ENCODE results near the gene WDR70. TPM values are rescaled to one million over a fixed set of nuclear protein-coding genes. Genes with fewer than 3 reads are reported as not detected.
"Not testable (repeated sequence)": the region's sequence is repeated elsewhere in the genome, so short reads cannot be mapped to it uniquely, and the experiment has no call there.

Gene WDR70
- total RNA-seq, 2 donors from 2014 or later: 32.7 to 58.5 TPM

DNA sequence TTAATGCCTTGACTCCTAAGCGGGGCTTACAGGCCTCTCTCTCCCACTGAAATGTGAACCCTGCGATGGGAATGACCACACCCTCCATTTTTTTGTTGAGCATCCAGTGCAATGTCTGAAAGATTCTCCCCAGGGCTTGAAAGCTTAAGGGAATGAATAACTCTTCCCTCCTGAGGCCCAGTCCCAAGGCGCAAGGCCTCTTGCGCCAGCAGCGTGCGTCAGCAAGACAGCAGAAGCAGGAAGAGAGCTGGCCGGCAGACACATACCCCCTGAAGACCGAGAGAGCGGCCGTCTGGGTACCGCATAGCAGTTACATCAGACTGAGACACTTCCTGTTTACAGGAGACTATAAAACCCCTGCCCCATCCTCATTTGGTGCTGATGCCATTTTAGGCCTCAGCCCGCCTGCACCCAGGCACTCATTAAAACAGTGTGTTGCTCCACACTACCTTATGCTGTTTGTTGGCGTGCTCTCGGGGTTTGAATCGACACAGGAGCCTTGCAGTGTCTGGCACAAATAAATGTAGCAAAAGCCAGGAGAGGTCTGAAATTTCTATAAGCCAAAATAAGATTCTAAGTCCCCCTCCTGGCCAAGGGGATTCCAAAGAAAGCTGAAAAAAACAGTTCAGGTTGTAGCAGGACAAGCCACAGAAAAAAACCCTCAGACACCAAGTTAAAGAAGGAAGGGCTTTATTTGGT lies 398.5 kb downstream of the WDR70 start:
- no peaks in the 10 kb centered on the region for H3K27me3 Mint-ChIP-seq

GRCh38 chr5:37781409-37781808 lies 402.3 kb downstream of the WDR70 start:
- not testable (repeated sequence) for DNase-seq (ENCODE audit: low spot score); H3K4me3 Mint-ChIP-seq; H3K27ac Mint-ChIP-seq; H3K36me3 Mint-ChIP-seq; H3K4me1 Mint-ChIP-seq (ENCODE audit: low read depth in 2 of 2); ATAC-seq; H3K9me3 Mint-ChIP-seq
- peaks cover 8 to 12% of the 10 kb centered on the region in 2 donors for H3K27me3 Mint-ChIP-seq

More for the DNA sequence above, 398.5 kb downstream of the WDR70 start:
- DNase-seq (ENCODE audit: low spot score) (no peak), ATAC-seq (no peak)
- Mint-ChIP-seq H3K27ac (no peak overlapping the region), H3K4me1 (ENCODE audit: low read depth in 2 of 2) (no peaks in the 10 kb centered on the region), H3K36me3 (peaks cover 18% of the 10 kb centered on the region), H3K9me3 (peaks cover 7% of the 10 kb centered on the region), H3K4me3 (no peak overlapping the region)

DNA sequence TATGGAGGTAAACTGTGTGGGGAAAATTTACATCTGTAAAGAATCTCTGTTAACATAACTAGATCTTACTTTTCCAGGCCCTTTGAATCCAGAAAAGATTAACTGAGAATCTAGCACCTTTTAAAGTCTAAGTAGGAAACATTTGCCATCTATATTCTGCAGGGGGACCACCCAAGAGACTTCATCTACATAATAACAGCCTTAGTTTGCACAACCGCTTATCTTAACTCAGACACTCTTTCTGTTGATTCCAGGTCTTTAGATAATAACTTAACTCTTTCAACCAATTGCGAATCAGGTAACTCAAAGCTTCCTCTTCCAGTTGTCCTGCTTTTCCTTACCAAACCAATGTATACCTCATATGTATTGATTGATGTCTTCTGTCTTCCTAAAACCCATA lies 407.3 kb downstream of the WDR70 start:
- peaks cover 15 to 32% of the 10 kb centered on the region in 2 donors for H3K27me3 Mint-ChIP-seq
- H3K9me3 Mint-ChIP-seq: no peaks in the 10 kb centered on the region
- DNase-seq (ENCODE audit: low spot score): no peak
- no peak overlapping the region for H3K4me3 Mint-ChIP-seq
- H3K36me3 Mint-ChIP-seq: peaks cover 6% of the 10 kb centered on the region
- no peak for ATAC-seq
- H3K27ac Mint-ChIP-seq: no peak overlapping the region
- H3K4me1 Mint-ChIP-seq (ENCODE audit: low read depth in 2 of 2): no peaks in the 10 kb centered on the region

- ATAC-seq: no peak
- H3K9me3 Mint-ChIP-seq: no peaks in the 10 kb centered on the region
- peaks cover 6% of the 10 kb centered on the region for H3K36me3 Mint-ChIP-seq
- peaks cover 19 to 32% of the 10 kb centered on the region in 2 donors for H3K27me3 Mint-ChIP-seq
- H3K27ac Mint-ChIP-seq: no peak overlapping the region
- H3K4me1 Mint-ChIP-seq (ENCODE audit: low read depth in 2 of 2): no peaks in the 10 kb centered on the region
- no peak for DNase-seq (ENCODE audit: low spot score)
- no peak overlapping the region for H3K4me3 Mint-ChIP-seq
These were observed 407.9 kb downstream of the WDR70 start for GRCh38 chr5:37786862-37787519.

GRCh38 chr5:37787742-37788141 lies 408.6 kb downstream of the WDR70 start:
- no peaks in the 10 kb centered on the region for H3K4me1 Mint-ChIP-seq (ENCODE audit: low read depth in 2 of 2)
- DNase-seq (ENCODE audit: low spot score): no peak
- peaks cover 6% of the 10 kb centered on the region for H3K36me3 Mint-ChIP-seq
- H3K9me3 Mint-ChIP-seq: no peaks in the 10 kb centered on the region
- no peak overlapping the region for H3K27ac Mint-ChIP-seq
- no peak for ATAC-seq
- peaks cover 19 to 32% of the 10 kb centered on the region in 2 donors for H3K27me3 Mint-ChIP-seq
- H3K4me3 Mint-ChIP-seq: no peak overlapping the region

DNA sequence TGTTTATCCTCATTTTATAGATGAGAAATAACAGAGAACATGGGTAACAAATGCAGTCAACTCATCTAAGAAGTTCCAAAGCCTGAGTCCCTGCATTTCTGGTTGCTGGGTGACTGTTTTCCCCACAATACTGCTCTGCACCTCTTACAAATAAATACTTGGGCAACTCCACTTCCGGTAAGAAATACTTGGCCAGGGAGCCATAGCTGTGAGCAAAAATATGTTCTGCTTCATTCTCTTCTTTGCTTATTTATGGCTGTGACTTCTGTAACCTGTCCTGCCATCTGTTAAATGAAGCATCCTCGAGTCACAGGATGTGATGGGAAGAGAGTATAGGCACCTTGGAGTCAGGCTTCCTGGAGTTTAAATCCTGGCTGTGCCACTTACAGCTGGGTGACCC lies 410.9 kb downstream of the WDR70 start:
- Mint-ChIP-seq H3K36me3 (peaks cover 2% of the 10 kb centered on the region), H3K27ac (no peak overlapping the region), H3K27me3 (peaks cover 17 to 24% of the 10 kb centered on the region in 2 donors), H3K4me1 (ENCODE audit: low read depth in 2 of 2) (no peaks in the 10 kb centered on the region), H3K9me3 (peaks cover 8% of the 10 kb centered on the region), H3K4me3 (no peak overlapping the region)
- ATAC-seq: no peak
- no peak for DNase-seq (ENCODE audit: low spot score)

- Mint-ChIP-seq H3K27ac (no peak overlapping the region), H3K36me3 (no peaks in the 10 kb centered on the region), H3K4me3 (no peak overlapping the region), H3K27me3 (peaks cover 15 to 20% of the 10 kb centered on the region in 2 donors), H3K9me3 (peaks cover 8% of the 10 kb centered on the region), H3K4me1 (ENCODE audit: low read depth in 2 of 2) (no peaks in the 10 kb centered on the region)
- no peak for ATAC-seq
- DNase-seq (ENCODE audit: low spot score): no peak
These were observed 412.2 kb downstream of the WDR70 start for GRCh38 chr5:37791321-37791720.

- H3K4me1 Mint-ChIP-seq (ENCODE audit: low read depth in 2 of 2): no peaks in the 10 kb centered on the region
- no peak overlapping the region for H3K4me3 Mint-ChIP-seq
- H3K9me3 Mint-ChIP-seq: peaks cover 11% of the 10 kb centered on the region
- H3K36me3 Mint-ChIP-seq: no peaks in the 10 kb centered on the region
- H3K27ac Mint-ChIP-seq: no peak overlapping the region
- DNase-seq (ENCODE audit: low spot score) (no peak), ATAC-seq (no peak)
- H3K27me3 Mint-ChIP-seq: peaks cover 18 to 19% of the 10 kb centered on the region in 2 donors
These were observed 414.0 kb downstream of the WDR70 start for GRCh38 chr5:37792975-37793631.

DNA sequence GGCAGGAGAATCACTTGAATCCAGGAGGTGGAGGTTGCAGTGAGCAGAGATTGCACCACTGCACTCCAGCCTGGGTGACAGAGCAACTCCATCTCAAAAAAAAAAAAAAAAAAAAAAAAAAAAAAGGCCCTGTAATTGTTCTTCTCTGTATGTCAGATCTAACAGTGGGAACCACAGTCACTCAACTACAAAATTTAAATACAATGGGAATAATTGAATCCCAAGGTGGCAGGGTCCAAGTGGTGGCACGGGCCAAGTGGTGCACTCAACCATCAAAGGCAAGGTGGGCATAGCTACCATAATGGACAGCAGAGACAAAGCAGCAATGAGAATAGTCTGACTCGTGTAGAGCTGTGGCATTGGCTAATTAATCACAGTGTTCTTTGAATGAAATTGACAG lies 416.2 kb downstream of the WDR70 start:
- peaks cover 11% of the 10 kb centered on the region for H3K9me3 Mint-ChIP-seq
- H3K4me1 Mint-ChIP-seq (ENCODE audit: low read depth in 2 of 2); DNase-seq (ENCODE audit: low spot score); H3K4me3 Mint-ChIP-seq; H3K27ac Mint-ChIP-seq; ATAC-seq; H3K36me3 Mint-ChIP-seq: not testable (repeated sequence)
- peaks cover 5 to 12% of the 10 kb centered on the region in 2 donors for H3K27me3 Mint-ChIP-seq

- peaks cover 14% of the 10 kb centered on the region for H3K9me3 Mint-ChIP-seq
- not testable (repeated sequence) for H3K36me3 Mint-ChIP-seq; H3K4me3 Mint-ChIP-seq; H3K27ac Mint-ChIP-seq; H3K4me1 Mint-ChIP-seq (ENCODE audit: low read depth in 2 of 2); DNase-seq (ENCODE audit: low spot score); ATAC-seq
- peaks cover 7 to 13% of the 10 kb centered on the region in 2 donors for H3K27me3 Mint-ChIP-seq
These were observed 417.3 kb downstream of the WDR70 start for GRCh38 chr5:37796435-37796834.

- ATAC-seq: no peak
- Mint-ChIP-seq H3K4me3 (no peak overlapping the region), H3K4me1 (ENCODE audit: low read depth in 2 of 2) (no peaks in the 10 kb centered on the region), H3K27me3 (peaks cover 5 to 15% of the 10 kb centered on the region in 2 donors), H3K36me3 (no peaks in the 10 kb centered on the region), H3K27ac (no peak overlapping the region), H3K9me3 (peaks cover 6% of the 10 kb centered on the region)
- no peak for DNase-seq (ENCODE audit: low spot score)
These were observed 420.8 kb downstream of the WDR70 start for GRCh38 chr5:37799865-37800421.

- H3K36me3 Mint-ChIP-seq: no peaks in the 10 kb centered on the region
- peaks cover 6% of the 10 kb centered on the region for H3K9me3 Mint-ChIP-seq
- no peak for ATAC-seq
- no peak overlapping the region for H3K27ac Mint-ChIP-seq
- no peak overlapping the region for H3K4me3 Mint-ChIP-seq
- DNase-seq (ENCODE audit: low spot score): no peak
- no peaks in the 10 kb centered on the region for H3K4me1 Mint-ChIP-seq (ENCODE audit: low read depth in 2 of 2)
- peaks cover 8 to 18% of the 10 kb centered on the region in 2 donors for H3K27me3 Mint-ChIP-seq
These were observed 422.4 kb downstream of the WDR70 start for GRCh38 chr5:37801521-37801920.

Measured in natural killer cell treated with Interleukin-12 subunit alpha and Interleukin-12 subunit beta and Interleukin-15 and Interleukin-18, amount 100 ng/mL, for 72 hours (primary cell).